Mesendoderm (in vitro differentiated cells): ENCODE results near the gene ELP4.
A peak's percentile ranks its signal among the peaks of the same experiment; 100 is the strongest.

Source experiments
- DNase-seq: peaks from one replicate; pipeline ENCODE4 v3.0.0; 2013
- H2AK5ac ChIP-seq: 2 replicates; pipeline ENCODE4 v1.6.1; 2013; ENCODE audit warnings: low read length, inconsistent platforms
- H2BK120ac ChIP-seq: 2 replicates; pipeline ENCODE4 v1.6.1; 2013; ENCODE audit warnings: low read depth, mild to moderate bottlenecking, low read length, moderate library complexity, mixed read lengths
- H2BK15ac ChIP-seq: replicated peaks from 2 replicates; pipeline ENCODE4 v1.6.1; 2013; ENCODE audit warnings: low read depth, mild to moderate bottlenecking, moderate library complexity
- H2BK5ac ChIP-seq: 2 replicates; pipeline ENCODE4 v1.6.1; 2013; ENCODE audit warnings: low read length, inconsistent platforms
- H3K18ac ChIP-seq: 2 replicates; pipeline ENCODE4 v1.6.1; 2013; ENCODE audit warnings: mild to moderate bottlenecking, low read length, mixed read lengths
- H3K23ac ChIP-seq: one replicate; pipeline ENCODE4 v1.6.1; 2013; ENCODE audit warnings: low read length
- H3K27ac ChIP-seq: 2 replicates; pipeline ENCODE4 v1.5.1; 2013; ENCODE audit warnings: low read depth, mild to moderate bottlenecking, inconsistent platforms, low read length, moderate library complexity
- H3K27me3 ChIP-seq: 2 replicates; pipeline ENCODE4 v1.6.1; 2013; ENCODE audit warnings: low read length, control low read depth, mild to moderate bottlenecking, inconsistent platforms; ENCODE audit not compliant: insufficient read depth, poor library complexity
- H3K36me3 ChIP-seq: 2 replicates; pipeline ENCODE4 v1.6.1; 2013; ENCODE audit warnings: low read length, inconsistent platforms; ENCODE audit not compliant: control insufficient read depth, insufficient read depth
- H3K4ac ChIP-seq: one replicate; pipeline ENCODE4 v1.6.1; 2013; ENCODE audit warnings: low read depth, mild to moderate bottlenecking, low read length, moderate library complexity
- H3K4me1 ChIP-seq: 2 replicates; pipeline ENCODE4 v1.6.1; 2013; ENCODE audit warnings: low read depth, low read length, inconsistent platforms; ENCODE audit not compliant: control insufficient read depth
- H3K4me2 ChIP-seq: 2 replicates; pipeline ENCODE4 v1.6.1; 2013; ENCODE audit warnings: low read length
- H3K4me3 ChIP-seq: 2 replicates; pipeline ENCODE4 v1.5.1; 2013; ENCODE audit warnings: mild to moderate bottlenecking, low read length
- H3K56ac ChIP-seq: one replicate; pipeline ENCODE4 v1.6.1; 2013; ENCODE audit warnings: low read length
- H3K79me1 ChIP-seq: 2 replicates; pipeline ENCODE4 v1.6.1; 2013; ENCODE audit warnings: low read length, inconsistent platforms
- H3K79me2 ChIP-seq: 2 replicates; pipeline ENCODE4 v1.6.1; 2013; ENCODE audit warnings: mild to moderate bottlenecking, low read length; ENCODE audit not compliant: control insufficient read depth, insufficient read depth
- H3K9ac ChIP-seq: 2 replicates; pipeline ENCODE4 v1.6.1; 2013; ENCODE audit warnings: low read length, inconsistent platforms
- H4K5ac ChIP-seq: one replicate; pipeline ENCODE4 v1.6.1; 2013; ENCODE audit warnings: low read length
- H4K8ac ChIP-seq: one replicate; pipeline ENCODE4 v1.6.1; 2013; ENCODE audit warnings: low read depth, mild to moderate bottlenecking, control low read depth, low read length, moderate library complexity
- WGBS: extraction: QIAGEN DNeasy Blood & Tissue Kit; methylation state at CpG from one replicate; pipeline ENCODE4 v1.1.7; 2013; ENCODE audit warnings: low lambda C conversion rate, missing lambda C conversion rate; ENCODE audit not compliant: insufficient coverage; ENCODE audit errors: extremely low coverage; 5-methylcytosine and 5-hydroxymethylcytosine counted together

Gene ELP4

GRCh38 chr11:31582697-31583096 lies 73.1 kb downstream of the ELP4 start:
- H2AK5ac ChIP-seq, result no peak overlapping the region
- no CpG with 5 or more reads among the region's 1 CpG for WGBS

GRCh38 chr11:31598454-31598853 lies 88.9 kb downstream of the ELP4 start:
- WGBS, result no CpG with 5 or more reads among the region's 2 CpGs
- H2BK5ac ChIP-seq, result no peak overlapping the region

More at GRCh38 chr11:31582697-31583096, 73.1 kb downstream of the ELP4 start:
- H4K5ac ChIP-seq, result no peak overlapping the region
- H3K56ac ChIP-seq, result no peak overlapping the region
- no peak overlapping the region for H3K4me2 ChIP-seq
- H2BK120ac ChIP-seq, result no peak overlapping the region
- no peak overlapping the region for H3K4ac ChIP-seq
- no peaks in the 10 kb centered on the region for H3K27me3 ChIP-seq
- H3K79me2 ChIP-seq, result no peaks in the 10 kb centered on the region
- no peak overlapping the region for H4K8ac ChIP-seq
- no peak overlapping the region for H2BK15ac ChIP-seq
- no peak overlapping the region for H3K23ac ChIP-seq
- no peak for DNase-seq
- H2BK5ac ChIP-seq, result no peak overlapping the region
- H3K18ac ChIP-seq, result no peak overlapping the region
- H3K79me1 ChIP-seq, result no peaks in the 10 kb centered on the region
- no peak overlapping the region for H3K4me3 ChIP-seq
- no peaks in the 10 kb centered on the region for H3K36me3 ChIP-seq
- no peaks in the 10 kb centered on the region for H3K4me1 ChIP-seq
- H3K9ac ChIP-seq, result no peak overlapping the region
- no peak overlapping the region for H3K27ac ChIP-seq

GRCh38 chr11:31601635-31602282 lies 92.2 kb downstream of the ELP4 start:
- no peak overlapping the region for H3K9ac ChIP-seq
- H3K4me2 ChIP-seq, result no peak overlapping the region
- H2BK15ac ChIP-seq, result no peak overlapping the region
- H2BK120ac ChIP-seq, result no peak overlapping the region
- no peak overlapping the region for H2AK5ac ChIP-seq
- no peak overlapping the region for H3K23ac ChIP-seq
- H3K79me2 ChIP-seq, result no peaks in the 10 kb centered on the region
- WGBS, result no CpG with 5 or more reads among the region's 1 CpG
- no peaks in the 10 kb centered on the region for H3K79me1 ChIP-seq
- H3K4ac ChIP-seq, result no peak overlapping the region
- no peaks in the 10 kb centered on the region for H3K4me1 ChIP-seq
- no peak for DNase-seq
- H3K27ac ChIP-seq, result no peak overlapping the region
- no peak overlapping the region for H4K5ac ChIP-seq
- no peak overlapping the region for H3K4me3 ChIP-seq
- H3K27me3 ChIP-seq, result no peaks in the 10 kb centered on the region
- no peak overlapping the region for H2BK5ac ChIP-seq
- no peak overlapping the region for H4K8ac ChIP-seq
- no peaks in the 10 kb centered on the region for H3K36me3 ChIP-seq
- no peak overlapping the region for H3K18ac ChIP-seq
- no peak overlapping the region for H3K56ac ChIP-seq

More at GRCh38 chr11:31598454-31598853, 88.9 kb downstream of the ELP4 start:
- Histone ChIP-seq H3K4ac (no peak overlapping the region), H2BK120ac (no peak overlapping the region), H3K27me3 (no peaks in the 10 kb centered on the region), H4K5ac (no peak overlapping the region), H3K18ac (no peak overlapping the region), H4K8ac (no peak overlapping the region), H3K23ac (no peak overlapping the region), H3K79me2 (no peaks in the 10 kb centered on the region), H2AK5ac (no peak overlapping the region), H3K56ac (no peak overlapping the region), H3K9ac (no peak overlapping the region), H3K79me1 (no peaks in the 10 kb centered on the region), H2BK15ac (no peak overlapping the region), H3K4me1 (no peaks in the 10 kb centered on the region), H3K4me3 (no peak overlapping the region), H3K27ac (no peak overlapping the region), H3K4me2 (no peak overlapping the region), H3K36me3 (no peaks in the 10 kb centered on the region)
- no peak for DNase-seq

- H3K36me3 ChIP-seq, result no peaks in the 10 kb centered on the region
- no peak overlapping the region for H3K23ac ChIP-seq
- no peaks in the 10 kb centered on the region for H3K79me1 ChIP-seq
- no peak overlapping the region for H3K18ac ChIP-seq
- no peak overlapping the region for H3K27ac ChIP-seq
- no peak overlapping the region for H3K9ac ChIP-seq
- no peak overlapping the region for H2BK15ac ChIP-seq
- no peak overlapping the region for H3K4ac ChIP-seq
- H3K4me1 ChIP-seq, result no peaks in the 10 kb centered on the region
- no peak overlapping the region for H3K4me2 ChIP-seq
- H4K8ac ChIP-seq, result no peak overlapping the region
- no peaks in the 10 kb centered on the region for H3K27me3 ChIP-seq
- no peak overlapping the region for H4K5ac ChIP-seq
- no peak overlapping the region for H3K56ac ChIP-seq
- H3K4me3 ChIP-seq, result no peak overlapping the region
- no CpG with 5 or more reads among the region's 2 CpGs for WGBS
- H2BK120ac ChIP-seq, result no peak overlapping the region
- H3K79me2 ChIP-seq, result no peaks in the 10 kb centered on the region
- H2BK5ac ChIP-seq, result no peak overlapping the region
- DNase-seq, result peak; percentile 55
- no peak overlapping the region for H2AK5ac ChIP-seq
Measured at GRCh38 chr11:31606893-31607292, 97.3 kb downstream of the ELP4 start.

- no peak overlapping the region for H3K9ac ChIP-seq
- H2BK15ac ChIP-seq, result no peak overlapping the region
- no peak for DNase-seq
- no peak overlapping the region for H4K8ac ChIP-seq
- H3K79me2 ChIP-seq, result no peaks in the 10 kb centered on the region
- no peak overlapping the region for H3K23ac ChIP-seq
- H3K4me1 ChIP-seq, result no peaks in the 10 kb centered on the region
- H3K18ac ChIP-seq, result no peak overlapping the region
- H3K27me3 ChIP-seq, result no peaks in the 10 kb centered on the region
- no peak overlapping the region for H3K27ac ChIP-seq
- no peak overlapping the region for H3K56ac ChIP-seq
- H3K4me3 ChIP-seq, result no peak overlapping the region
- H2BK5ac ChIP-seq, result no peak overlapping the region
- H3K4me2 ChIP-seq, result no peak overlapping the region
- 100% methylated on average over 2 of the region's 3 CpGs for WGBS
- no peak overlapping the region for H2AK5ac ChIP-seq
- H3K79me1 ChIP-seq, result no peaks in the 10 kb centered on the region
- H3K36me3 ChIP-seq, result no peaks in the 10 kb centered on the region
- H3K4ac ChIP-seq, result no peak overlapping the region
- no peak overlapping the region for H4K5ac ChIP-seq
- H2BK120ac ChIP-seq, result no peak overlapping the region
Measured at GRCh38 chr11:31607914-31608313, 98.3 kb downstream of the ELP4 start.

- H3K79me2 ChIP-seq, result no peaks in the 10 kb centered on the region
- H3K18ac ChIP-seq, result no peak overlapping the region
- H3K4me2 ChIP-seq, result no peak overlapping the region
- H3K79me1 ChIP-seq, result no peaks in the 10 kb centered on the region
- no peaks in the 10 kb centered on the region for H3K4me1 ChIP-seq
- no peak overlapping the region for H2AK5ac ChIP-seq
- H3K27me3 ChIP-seq, result no peaks in the 10 kb centered on the region
- no peak overlapping the region for H4K8ac ChIP-seq
- no peak overlapping the region for H3K4me3 ChIP-seq
- DNase-seq, result no peak
- no peak overlapping the region for H3K9ac ChIP-seq
- WGBS, result no CpG with 5 or more reads among the region's 8 CpGs
- H3K36me3 ChIP-seq, result no peaks in the 10 kb centered on the region
- no peak overlapping the region for H2BK5ac ChIP-seq
- no peak overlapping the region for H3K56ac ChIP-seq
- H2BK120ac ChIP-seq, result no peak overlapping the region
- H2BK15ac ChIP-seq, result no peak overlapping the region
- H3K23ac ChIP-seq, result no peak overlapping the region
- no peak overlapping the region for H4K5ac ChIP-seq
- H3K4ac ChIP-seq, result no peak overlapping the region
- H3K27ac ChIP-seq, result no peak overlapping the region
Measured at GRCh38 chr11:31608995-31609394, 99.4 kb downstream of the ELP4 start.
